Body of pancreas (tissue), 4 donors: ENCODE measurements around the gene MDM1. TPM values are rescaled to one million over a fixed set of nuclear protein-coding genes. Genes with fewer than 3 reads are reported as not detected.

Experiments
- ATAC-seq: fragments of 150-250 bp; one replicate; pipeline ENCODE4 v1.9.1; 2016
- DNase-seq, 4 donors: peaks; one replicate each; pipeline ENCODE4 v3.0.0-alpha.2; 2019
- H3K27ac ChIP-seq, 4 donors: fragments of 200-600 bp; sonication (generic); 1 replicate in 3 of 4; 2 replicates in 1 of 4; pipeline versions ENCODE4 v1.5.1 to v1.6.1; 2016 to 2019; ENCODE audit warnings: mild to moderate bottlenecking in 1 of 4, mixed read lengths in 1 of 4, moderate library complexity in 1 of 4
- H3K27me3 ChIP-seq, 2 donors: fragments of 200-600 bp; sonication (generic); one replicate each; pipeline ENCODE4 v1.6.0; 2016; ENCODE audit warnings: mild to moderate bottlenecking in 1 of 2
- H3K36me3 ChIP-seq, 2 donors: fragments of 200-600 bp; sonication (generic); replicated peaks in 1 of 2; 2 replicates each; pipeline ENCODE4 v1.5.1; 2016; ENCODE audit warnings: low read depth in 2 of 2; ENCODE audit not compliant: insufficient read depth in 1 of 2
- H3K4me1 ChIP-seq: fragments of 200-600 bp; sonication (generic); one replicate; pipeline ENCODE4 v1.6.0; 2016
- H3K4me3 ChIP-seq, 2 donors: fragments of 200-600 bp; sonication (generic); 1 replicate in 1 of 2; 2 replicates in 1 of 2; pipeline ENCODE4 v1.5.1; 2016 to 2019
- H3K9me3 ChIP-seq, 3 donors: fragments of 200-600 bp; sonication (generic); 1 replicate in 2 of 3; 2 replicates in 1 of 3; pipeline ENCODE4 v1.5.1; 2016
- POLR2A ChIP-seq, 3 donors: fragments of 450-650 bp; IDR thresholded peaks; one replicate each; pipeline ENCODE4 v1.6.1; 2016; ENCODE audit warnings: antibody characterized with exemption in 3 of 3, mild to moderate bottlenecking in 2 of 3
- WGBS, 2 donors: methylation state at CpG; one replicate each; pipeline ENCODE4 v1.1.5; 2017; 5-methylcytosine and 5-hydroxymethylcytosine counted together
- intact Hi-C: fragments of 100-400 bp; cut with DNase I; formaldehyde crosslinking; loops from one replicate; pipeline ENCODE4 v1.15.1; 2023
- total RNA-seq, 2 donors: library from RNA; depleted of rRNA; stranded (reverse); fragments of >200 nt; gene quantifications; one replicate each; pipeline ENCODE4 v1.1.0, GENCODE V29; 2016
- TF ChIP-seq, protein P1 (sequence below), 7 experiments: fragments of 450-650 bp in 4 of 7; fragments of 200-600 bp in 3 of 7; sonication (generic) in 3 of 7; IDR thresholded peaks; one replicate each; pipeline ENCODE4 v1.5.1; 2016 to 2019; ENCODE audit warnings: antibody characterized with exemption in 7 of 7

Gene MDM1
- total RNA-seq, 2 donors from 2014 or later = 6.0 to 10.9 TPM

- no peak overlapping the region for H3K4me3 ChIP-seq
- no peaks in the 10 kb centered on the region for H3K9me3 ChIP-seq
- no peak overlapping the region for H3K27ac ChIP-seq
- TF ChIP-seq, protein P1, sequence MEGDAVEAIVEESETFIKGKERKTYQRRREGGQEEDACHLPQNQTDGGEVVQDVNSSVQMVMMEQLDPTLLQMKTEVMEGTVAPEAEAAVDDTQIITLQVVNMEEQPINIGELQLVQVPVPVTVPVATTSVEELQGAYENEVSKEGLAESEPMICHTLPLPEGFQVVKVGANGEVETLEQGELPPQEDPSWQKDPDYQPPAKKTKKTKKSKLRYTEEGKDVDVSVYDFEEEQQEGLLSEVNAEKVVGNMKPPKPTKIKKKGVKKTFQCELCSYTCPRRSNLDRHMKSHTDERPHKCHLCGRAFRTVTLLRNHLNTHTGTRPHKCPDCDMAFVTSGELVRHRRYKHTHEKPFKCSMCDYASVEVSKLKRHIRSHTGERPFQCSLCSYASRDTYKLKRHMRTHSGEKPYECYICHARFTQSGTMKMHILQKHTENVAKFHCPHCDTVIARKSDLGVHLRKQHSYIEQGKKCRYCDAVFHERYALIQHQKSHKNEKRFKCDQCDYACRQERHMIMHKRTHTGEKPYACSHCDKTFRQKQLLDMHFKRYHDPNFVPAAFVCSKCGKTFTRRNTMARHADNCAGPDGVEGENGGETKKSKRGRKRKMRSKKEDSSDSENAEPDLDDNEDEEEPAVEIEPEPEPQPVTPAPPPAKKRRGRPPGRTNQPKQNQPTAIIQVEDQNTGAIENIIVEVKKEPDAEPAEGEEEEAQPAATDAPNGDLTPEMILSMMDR (IDR thresholded peaks at IDR 0.05) = no peak
- no peak for TF ChIP-seq POLR2A (IDR thresholded peaks at IDR 0.05)
- no peak for ATAC-seq
- 53 to 56% methylated on average over 3 of the region's 3 CpGs for WGBS, 2 donors
- intact Hi-C loops = no loop called here
- H3K27me3 ChIP-seq = no peaks in the 10 kb centered on the region
- H3K4me1 ChIP-seq = no peaks in the 10 kb centered on the region
- no peaks in the 10 kb centered on the region for H3K36me3 ChIP-seq
- DNase-seq = no peak
Measured at GRCh38 chr12:68345763-68346162, 13.6 kb upstream of the MDM1 start.

DNA sequence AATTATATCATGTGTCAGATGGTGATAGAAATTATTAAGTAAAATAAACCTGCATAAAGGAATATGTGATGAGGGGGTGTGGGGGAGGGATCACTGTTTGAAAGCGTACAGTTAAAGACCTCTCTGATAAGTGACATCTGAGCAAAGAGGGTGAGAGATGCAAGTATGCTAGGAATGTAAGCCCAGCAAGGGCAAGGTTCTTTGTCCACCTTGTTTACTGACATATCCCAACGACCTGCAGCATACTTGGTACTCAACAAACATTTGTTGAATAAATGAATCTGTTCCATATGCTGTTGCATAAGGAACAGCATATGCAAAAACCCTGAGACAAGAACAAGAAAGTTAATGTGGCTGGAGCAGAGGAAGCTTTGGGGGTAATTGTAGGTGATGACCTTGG lies 12.0 kb upstream of the MDM1 start:
- Histone ChIP-seq H3K27me3 (no peaks in the 10 kb centered on the region), H3K4me1 (no peaks in the 10 kb centered on the region), H3K4me3 (no peak overlapping the region), H3K9me3 (no peaks in the 10 kb centered on the region), H3K27ac (no peak overlapping the region), H3K36me3 (no peaks in the 10 kb centered on the region)
- DNase-seq (no peak), ATAC-seq (no peak)
- TF ChIP-seq POLR2A (IDR thresholded peaks at IDR 0.05) = no peak
- TF ChIP-seq, protein P1 (IDR thresholded peaks at IDR 0.05) = no peak
- WGBS, 2 donors = 24 to 27% methylated on average over 2 of the region's 2 CpGs
- intact Hi-C loops = no loop called here

- DNase-seq (no peak), ATAC-seq (no peak)
- Histone ChIP-seq H3K4me1 (no peaks in the 10 kb centered on the region), H3K36me3 (no peaks in the 10 kb centered on the region), H3K27me3 (no peaks in the 10 kb centered on the region), H3K9me3 (no peaks in the 10 kb centered on the region), H3K4me3 (no peak overlapping the region), H3K27ac (no peak overlapping the region)
- intact Hi-C loops = no loop called here
- TF ChIP-seq, protein P1 (IDR thresholded peaks at IDR 0.05) = no peak
- no peak for TF ChIP-seq POLR2A (IDR thresholded peaks at IDR 0.05)
- 32 to 35% methylated on average over 3 of the region's 3 CpGs for WGBS, 2 donors
Measured at GRCh38 chr12:68342966-68343365, 10.8 kb upstream of the MDM1 start.

GRCh38 chr12:68341822-68342221 lies 9.7 kb upstream of the MDM1 start:
- H3K9me3 ChIP-seq = no peaks in the 10 kb centered on the region
- 71 to 80% methylated on average over 2 of the region's 2 CpGs for WGBS, 2 donors
- DNase-seq = no peak
- H3K36me3 ChIP-seq = no peaks in the 10 kb centered on the region
- ATAC-seq = no peak
- no peaks in the 10 kb centered on the region for H3K4me1 ChIP-seq
- TF ChIP-seq POLR2A (IDR thresholded peaks at IDR 0.05) = no peak
- TF ChIP-seq, protein P1 (IDR thresholded peaks at IDR 0.05) = no peak
- H3K27ac ChIP-seq = no peak overlapping the region
- intact Hi-C loops = no loop called here
- H3K27me3 ChIP-seq = no peaks in the 10 kb centered on the region
- no peak overlapping the region for H3K4me3 ChIP-seq

- no peaks in the 10 kb centered on the region for H3K9me3 ChIP-seq
- no peak overlapping the region for H3K4me3 ChIP-seq
- ATAC-seq = no peak
- H3K36me3 ChIP-seq = no peaks in the 10 kb centered on the region
- no peaks in the 10 kb centered on the region for H3K27me3 ChIP-seq
- no peak for TF ChIP-seq POLR2A (IDR thresholded peaks at IDR 0.05)
- TF ChIP-seq, protein P1 (IDR thresholded peaks at IDR 0.05) = no peak
- 39 to 46% methylated on average over 8 of the region's 8 CpGs for WGBS, 2 donors
- no peaks in the 10 kb centered on the region for H3K4me1 ChIP-seq
- no peak for DNase-seq
- H3K27ac ChIP-seq = no peak overlapping the region
- intact Hi-C loops = no loop called here
Measured at GRCh38 chr12:68340404-68341270, 8.5 kb upstream of the MDM1 start.
